ENCODE data around the gene SMAD2.

The SMAD2 gene

GRCh38 chr18:47780011-47780725, 150.3 kb downstream of the SMAD2 start:
- TF ChIP-seq CTCF (IDR thresholded peaks at IDR 0.05; ENCODE audit: low read depth, low read length): no peak
- H3K4me3 ChIP-seq (ENCODE audit: low read depth, low read length): no peak overlapping the region

GRCh38 chr18:47779381-47779780, 151.1 kb downstream of the SMAD2 start:
- no peak overlapping the region for H3K4me3 ChIP-seq (ENCODE audit: low read depth, low read length)
- no peak for TF ChIP-seq CTCF (IDR thresholded peaks at IDR 0.05; ENCODE audit: low read depth, low read length)

GRCh38 chr18:47777626-47778025, 152.8 kb downstream of the SMAD2 start:
- H3K4me3 ChIP-seq (ENCODE audit: low read depth, low read length): no peak overlapping the region
- TF ChIP-seq CTCF (IDR thresholded peaks at IDR 0.05; ENCODE audit: low read depth, low read length): no peak

- H3K4me3 ChIP-seq (ENCODE audit: low read depth, low read length): no peak overlapping the region
- TF ChIP-seq CTCF (IDR thresholded peaks at IDR 0.05; ENCODE audit: low read depth, low read length): peak; percentile 27; the same call in 1 of the 2 replicates
Observed at GRCh38 chr18:47775961-47776360, 154.5 kb downstream of the SMAD2 start.

- no peak overlapping the region for H3K4me3 ChIP-seq (ENCODE audit: low read depth, low read length)
- TF ChIP-seq CTCF (IDR thresholded peaks at IDR 0.05; ENCODE audit: low read depth, low read length): no peak
Observed at GRCh38 chr18:47773931-47774330, 156.5 kb downstream of the SMAD2 start.

GRCh38 chr18:47772374-47773248, 157.8 kb downstream of the SMAD2 start:
- peak; percentile 72 for TF ChIP-seq CTCF (IDR thresholded peaks at IDR 0.05; ENCODE audit: low read depth, low read length)
- H3K4me3 ChIP-seq (ENCODE audit: low read depth, low read length): no peak overlapping the region

GRCh38 chr18:47771922-47772321, 158.5 kb downstream of the SMAD2 start:
- TF ChIP-seq CTCF (IDR thresholded peaks at IDR 0.05; ENCODE audit: low read depth, low read length): no peak
- H3K4me3 ChIP-seq (ENCODE audit: low read depth, low read length): no peak overlapping the region
